Uterus (tissue), 2 donors: ENCODE data around the gene TUBAL3.

ENCODE experiments used
- POLR2A ChIP-seq, 2 donors: fragments of 450-650 bp; IDR thresholded peaks; one replicate each; pipeline ENCODE4 v1.6.1; 2016; ENCODE audit warnings: antibody characterized with exemption in 2 of 2, mild to moderate bottlenecking in 1 of 2, moderate library complexity in 1 of 2
- TF ChIP-seq, protein P1 (sequence below), 4 experiments: fragments of 200-600 bp in 2 of 4; fragments of 450-650 bp in 2 of 4; sonication (generic) in 2 of 4; IDR thresholded peaks; one replicate each; pipeline ENCODE4 v1.5.1; 2016 to 2019; ENCODE audit warnings: antibody characterized with exemption in 4 of 4, mild to moderate bottlenecking in 2 of 4, moderate library complexity in 1 of 4

DNA sequence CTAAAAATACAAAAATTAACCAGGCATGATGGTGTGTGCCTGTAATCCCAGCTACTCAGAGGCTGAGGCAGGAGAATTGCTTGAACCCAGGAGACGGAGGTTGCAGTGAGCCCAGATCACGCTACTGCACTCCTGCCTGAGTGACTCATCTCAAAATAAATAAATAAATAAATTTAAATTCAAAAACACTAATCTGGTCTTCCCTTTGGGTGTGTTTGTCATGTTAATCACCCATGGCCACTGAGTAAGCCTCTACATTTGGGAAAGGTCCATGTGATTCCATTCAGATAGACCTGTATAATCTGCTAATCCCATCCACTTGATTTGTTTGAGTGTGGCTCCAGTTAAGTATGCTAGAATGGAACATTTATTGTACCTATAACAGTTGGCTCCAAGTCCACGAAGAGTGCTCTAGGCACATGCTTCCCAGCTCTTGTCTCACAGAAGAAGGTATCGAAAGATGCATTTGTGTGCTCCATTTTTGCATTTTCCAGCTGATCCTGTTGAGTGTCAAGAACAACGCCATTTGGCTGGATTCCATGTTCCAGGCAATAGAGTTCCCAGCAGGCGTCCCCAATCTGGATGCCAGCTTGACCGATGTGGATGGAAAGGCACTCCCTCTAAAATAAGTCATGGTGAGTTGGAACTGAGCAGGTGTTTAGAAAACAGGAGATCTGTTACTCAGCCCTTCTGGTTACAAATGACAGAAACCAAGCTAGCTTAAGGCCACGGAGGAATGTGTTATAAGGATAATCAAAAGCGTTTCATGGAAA is 4.0 kb downstream of the TUBAL3 start:
- TF ChIP-seq, protein P1, sequence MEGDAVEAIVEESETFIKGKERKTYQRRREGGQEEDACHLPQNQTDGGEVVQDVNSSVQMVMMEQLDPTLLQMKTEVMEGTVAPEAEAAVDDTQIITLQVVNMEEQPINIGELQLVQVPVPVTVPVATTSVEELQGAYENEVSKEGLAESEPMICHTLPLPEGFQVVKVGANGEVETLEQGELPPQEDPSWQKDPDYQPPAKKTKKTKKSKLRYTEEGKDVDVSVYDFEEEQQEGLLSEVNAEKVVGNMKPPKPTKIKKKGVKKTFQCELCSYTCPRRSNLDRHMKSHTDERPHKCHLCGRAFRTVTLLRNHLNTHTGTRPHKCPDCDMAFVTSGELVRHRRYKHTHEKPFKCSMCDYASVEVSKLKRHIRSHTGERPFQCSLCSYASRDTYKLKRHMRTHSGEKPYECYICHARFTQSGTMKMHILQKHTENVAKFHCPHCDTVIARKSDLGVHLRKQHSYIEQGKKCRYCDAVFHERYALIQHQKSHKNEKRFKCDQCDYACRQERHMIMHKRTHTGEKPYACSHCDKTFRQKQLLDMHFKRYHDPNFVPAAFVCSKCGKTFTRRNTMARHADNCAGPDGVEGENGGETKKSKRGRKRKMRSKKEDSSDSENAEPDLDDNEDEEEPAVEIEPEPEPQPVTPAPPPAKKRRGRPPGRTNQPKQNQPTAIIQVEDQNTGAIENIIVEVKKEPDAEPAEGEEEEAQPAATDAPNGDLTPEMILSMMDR (IDR thresholded peaks at IDR 0.05) = no peak
- no peak for TF ChIP-seq POLR2A (IDR thresholded peaks at IDR 0.05)
